Right lobe of liver (tissue), 6 donors: Measurements from ENCODE around the gene LRRC47. TPM values are rescaled to one million over a fixed set of nuclear protein-coding genes. Genes with fewer than 3 reads are reported as not detected.
"Not testable (repeated sequence)": the region's sequence is repeated elsewhere in the genome, so short reads cannot be mapped to it uniquely, and the experiment has no call there.

ENCODE experiments used
- ATAC-seq, 4 donors: fragments of 200-7000 bp; cut with Tn5 transposase; one replicate each; pipeline ENCODE4 v1.9.1; 2020; ENCODE audit warnings: mild to moderate bottlenecking in 4 of 4, moderate library complexity in 4 of 4
- DNase-seq, 3 donors: peaks; one replicate each; pipeline ENCODE4 v3.0.0-alpha.2; 2020
- H3K27ac ChIP-seq, 3 donors: fragments of 200-600 bp; one replicate each; pipeline ENCODE4 v1.8.0; 2022
- H3K27me3 ChIP-seq, 2 donors: fragments of 200-600 bp; one replicate each; pipeline ENCODE4 v1.8.0; 2022
- H3K36me3 ChIP-seq, 4 donors: fragments of 200-600 bp; sonication (generic) in 1 of 4; one replicate each; pipeline versions ENCODE4 v1.5.1 to v1.8.0; 2017 to 2022; ENCODE audit warnings: control low read depth in 1 of 4
- H3K4me1 ChIP-seq, 4 donors: fragments of 200-600 bp; sonication (generic) in 1 of 4; one replicate each; pipeline versions ENCODE4 v1.5.1 to v1.8.0; 2017 to 2022; ENCODE audit warnings: control low read depth in 1 of 4
- H3K4me3 ChIP-seq, 3 donors: fragments of 200-600 bp; one replicate each; pipeline ENCODE4 v1.8.0; 2022
- H3K9me3 ChIP-seq, 4 donors: fragments of 200-600 bp; sonication (generic) in 1 of 4; one replicate each; pipeline versions ENCODE4 v1.5.1 to v1.8.0; 2017 to 2022; ENCODE audit warnings: control low read depth in 1 of 4
- CTCF ChIP-seq, 4 donors: fragments of 200-600 bp in 3 of 4; fragments of 450-650 bp in 1 of 4; IDR thresholded peaks; one replicate each; pipeline versions ENCODE4 v1.5.1 to v1.8.0; 2016 to 2022; ENCODE audit warnings: antibody characterized with exemption in 4 of 4, mild to moderate bottlenecking in 2 of 4
- POLR2A ChIP-seq: fragments of 450-650 bp; IDR thresholded peaks from one replicate; pipeline ENCODE4 v1.6.1; 2017; ENCODE audit warnings: antibody characterized with exemption, mild to moderate bottlenecking
- WGBS: methylation state at CpG from one replicate; pipeline ENCODE4 v1.1.6; 2018; ENCODE audit warnings: low coverage, low lambda C conversion rate; ENCODE audit not compliant: insufficient coverage; ENCODE audit errors: missing lambda C conversion rate; 5-methylcytosine and 5-hydroxymethylcytosine counted together
- intact Hi-C, 2 donors: fragments of 100-400 bp; cut with DNase I; formaldehyde crosslinking; loops; one replicate each; pipeline versions ENCODE4 v1.11.2 to v1.14.1; 2022
- total RNA-seq, 6 experiments: library from RNA; depleted of rRNA in 2 of 6; stranded (reverse); fragments of >200 nt in 2 of 6; fragmentation: NEBNext Ultra II Directional in 3 of 6; extraction: Animal tissue kit (Norgen Biotek cat#: 25700) in 3 of 6; gene quantifications; one replicate each; pipeline versions ENCODE4 v1.1.0 to v1.2.4, GENCODE V29; 2016 to 2023
- donor health status: DM: no; HTN: yes; CAD: no.
- donor health status: DM: no; HTN: no; CAD: no.
- donor health status: DM: no; HTN: no; CAD: no.
- donor health status: DM: no; HTN: yes; CAD: no.
- donor health status: DM: no; HTN: yes; CAD: no.

The LRRC47 gene
- total RNA-seq, 6 experiments from 2014 or later, result 22.7 to 32.2 (median 25.8) TPM

- H3K4me1 ChIP-seq, result no peaks in the 10 kb centered on the region
- TF ChIP-seq POLR2A (no peak), CTCF (IDR thresholded peaks at IDR 0.05) (no peak)
- H3K27ac ChIP-seq, result no peak overlapping the region
- no peak for ATAC-seq
- no peaks in the 10 kb centered on the region for H3K36me3 ChIP-seq
- H3K9me3 ChIP-seq, result no peaks in the 10 kb centered on the region
- 72% methylated on average over 7 of the region's 20 CpGs for WGBS
- no peak overlapping the region for H3K4me3 ChIP-seq
- intact Hi-C loops, result no loop called here
- no peaks in the 10 kb centered on the region for H3K27me3 ChIP-seq
- DNase-seq, result no peak
These were observed 42.4 kb downstream of the LRRC47 start for GRCh38 chr1:3753656-3754454.

- no peaks in the 10 kb centered on the region for H3K36me3 ChIP-seq
- intact Hi-C loops, result no loop called here
- 90% methylated on average over 2 of the region's 17 CpGs for whole genome bisulfite sequencing
- TF ChIP-seq CTCF (IDR thresholded peaks at IDR 0.05) (no peak), POLR2A (no peak)
- no peaks in the 10 kb centered on the region for H3K27me3 ChIP-seq
- DNase-seq (no peak), ATAC-seq (no peak)
- peaks cover 0 to 4% (median 0%) of the 10 kb centered on the region in 4 donors for H3K4me1 ChIP-seq
- no peak within 1 kb of the TSS for H3K27ac ChIP-seq
- no peak within 1 kb of the TSS for H3K4me3 ChIP-seq
- H3K9me3 ChIP-seq, result no peaks in the 10 kb centered on the region
These were observed 43.8 kb downstream of the LRRC47 start, which contains the start of gene CCDC27 for GRCh38 chr1:3752400-3752945. Gene CCDC27, plus strand, starts transcription at chr1:3752450. Its CDS starts 32 bp downstream, at chr1:3752482.

GRCh38 chr1:3750741-3751140 lies 45.6 kb downstream of the LRRC47 start:
- Histone ChIP-seq H3K4me3 (no peak overlapping the region), H3K4me1 (peaks cover 0 to 14% (median 0%) of the 10 kb centered on the region in 4 donors), H3K27ac (no peak overlapping the region), H3K36me3 (no peaks in the 10 kb centered on the region), H3K27me3 (no peaks in the 10 kb centered on the region), H3K9me3 (no peaks in the 10 kb centered on the region)
- ATAC-seq, result no peak
- no peak for TF ChIP-seq POLR2A
- TF ChIP-seq CTCF (IDR thresholded peaks at IDR 0.05), result no peak
- DNase-seq, result no peak
- intact Hi-C loops, result no loop called here
- 46% methylated on average over 6 of the region's 6 CpGs for WGBS

- Histone ChIP-seq H3K36me3 (no peaks in the 10 kb centered on the region), H3K9me3 (no peaks in the 10 kb centered on the region), H3K27me3 (no peaks in the 10 kb centered on the region), H3K4me3 (no peak overlapping the region), H3K27ac (no peak overlapping the region), H3K4me1 (peaks cover 0 to 17% (median 0%) of the 10 kb centered on the region in 4 donors)
- DNase-seq (no peak), ATAC-seq (no peak)
- TF ChIP-seq POLR2A (no peak), CTCF (IDR thresholded peaks at IDR 0.05) (no peak)
- intact Hi-C loops, result no loop called here
- WGBS, result 53% methylated on average over 5 of the region's 5 CpGs
These were observed 46.8 kb downstream of the LRRC47 start for GRCh38 chr1:3749512-3749911.

- H3K9me3 ChIP-seq, H3K27me3 ChIP-seq, H3K36me3 ChIP-seq, ATAC-seq, H3K4me3 ChIP-seq, DNase-seq, intact Hi-C loops, H3K27ac ChIP-seq: not testable (repeated sequence)
- H3K4me1 ChIP-seq, result peaks cover 0 to 17% (median 0%) of the 10 kb centered on the region in 4 donors
- 82% methylated on average over 14 of the region's 15 CpGs for WGBS
These were observed 47.9 kb downstream of the LRRC47 start for GRCh38 chr1:3748316-3748900.
